GM21723 (cell line): Measurements from ENCODE around the gene FNDC5.

Experiments
- ATAC-seq: cut with Tn5 transposase; IDR thresholded peaks from one replicate; pipeline ENCODE4 v1.9.1; 2021; ENCODE audit warnings: mild to moderate bottlenecking, moderate library complexity; ENCODE audit not compliant: unreplicated experiment

FNDC5 gene

DNA sequence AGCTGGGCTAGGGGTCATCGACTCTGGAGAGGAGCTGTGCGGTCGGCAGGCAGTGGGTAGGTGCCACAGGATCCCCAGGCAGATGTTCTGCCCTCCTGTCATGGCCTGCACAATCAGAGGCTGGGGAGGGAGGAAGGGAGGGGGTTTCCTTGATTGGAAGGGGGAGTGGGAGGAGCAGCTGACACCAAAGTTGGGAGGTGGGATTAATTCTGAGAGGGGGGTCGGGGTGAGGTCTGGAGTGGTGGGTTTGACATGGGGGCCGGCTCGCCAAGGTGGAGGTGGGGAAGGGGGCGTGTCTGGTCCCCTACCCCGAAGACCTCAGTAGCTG lies 14.9 kb upstream of the FNDC5 start:
- ATAC-seq, result no peak

DNA sequence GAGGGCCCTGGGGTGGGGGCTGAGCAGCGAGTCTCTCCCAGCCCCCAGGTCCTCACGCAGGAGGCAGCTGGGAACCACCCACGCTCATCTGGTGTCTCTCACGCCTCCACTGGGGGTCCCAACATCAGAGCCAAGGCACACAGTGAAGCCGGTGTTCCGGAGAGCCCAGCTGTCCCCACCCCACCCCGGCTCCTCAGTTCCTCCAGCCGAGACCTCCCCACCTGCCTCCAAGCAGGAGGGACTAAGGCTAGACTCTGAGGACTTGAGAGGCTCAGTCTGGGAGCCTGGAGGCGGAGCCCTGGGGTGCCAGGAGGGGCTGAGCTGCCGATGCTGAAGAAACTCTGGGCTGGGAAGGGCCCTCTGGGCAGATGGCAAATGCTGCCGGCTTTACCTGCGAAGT lies 14.0 kb upstream of the FNDC5 start:
- no peak for ATAC-seq

DNA sequence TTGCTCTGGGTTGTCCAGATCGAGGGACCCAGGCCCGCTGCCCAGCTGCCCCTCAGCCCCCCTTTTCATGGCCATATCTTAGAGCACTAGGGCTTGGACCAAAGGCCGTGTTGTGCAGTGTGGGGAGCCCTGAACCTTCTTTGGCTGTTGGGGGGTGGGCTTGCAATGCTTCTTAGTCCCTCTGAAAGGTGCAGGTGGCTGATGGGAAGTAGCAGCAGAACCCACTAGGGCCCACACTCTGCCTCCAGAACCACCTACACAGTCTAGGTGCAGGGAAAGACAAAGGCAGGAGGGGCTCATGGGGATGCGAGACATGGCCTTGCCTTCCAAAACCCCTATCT lies 13.3 kb upstream of the FNDC5 start:
- no peak for ATAC-seq

DNA sequence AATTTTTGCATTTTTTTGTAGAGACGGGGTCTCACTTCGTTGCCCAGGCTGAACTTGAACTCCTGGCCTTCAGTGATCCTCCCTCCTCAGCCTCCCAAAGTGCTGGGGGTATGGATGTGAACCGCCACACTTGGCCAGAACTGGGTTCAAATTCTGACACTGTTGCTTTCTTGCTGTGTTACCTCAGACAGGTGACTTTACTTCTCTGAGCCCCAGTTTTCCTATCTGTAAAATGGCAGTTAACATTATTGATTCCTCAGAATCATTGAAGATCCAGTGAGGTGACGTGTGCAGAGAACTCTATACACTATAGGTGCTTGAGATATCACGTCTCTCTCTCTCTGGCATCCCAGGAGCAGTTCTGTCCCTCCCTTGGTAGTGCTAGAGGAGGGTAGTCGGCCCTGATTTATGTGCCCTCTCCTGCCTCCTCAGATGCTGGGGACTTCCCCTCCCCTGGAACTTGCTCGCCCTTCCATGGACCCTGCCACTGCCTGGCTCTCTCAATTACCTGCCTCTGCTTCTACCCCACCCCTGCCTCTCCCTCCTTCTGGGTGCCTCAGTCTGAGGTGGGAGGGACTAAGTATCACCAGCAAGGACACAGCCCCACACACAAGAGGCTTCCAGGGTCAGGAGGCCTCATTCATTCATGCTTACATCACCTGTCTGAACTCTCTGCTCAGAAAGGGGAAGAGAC lies 12.8 kb upstream of the FNDC5 start:
- no peak for ATAC-seq

DNA sequence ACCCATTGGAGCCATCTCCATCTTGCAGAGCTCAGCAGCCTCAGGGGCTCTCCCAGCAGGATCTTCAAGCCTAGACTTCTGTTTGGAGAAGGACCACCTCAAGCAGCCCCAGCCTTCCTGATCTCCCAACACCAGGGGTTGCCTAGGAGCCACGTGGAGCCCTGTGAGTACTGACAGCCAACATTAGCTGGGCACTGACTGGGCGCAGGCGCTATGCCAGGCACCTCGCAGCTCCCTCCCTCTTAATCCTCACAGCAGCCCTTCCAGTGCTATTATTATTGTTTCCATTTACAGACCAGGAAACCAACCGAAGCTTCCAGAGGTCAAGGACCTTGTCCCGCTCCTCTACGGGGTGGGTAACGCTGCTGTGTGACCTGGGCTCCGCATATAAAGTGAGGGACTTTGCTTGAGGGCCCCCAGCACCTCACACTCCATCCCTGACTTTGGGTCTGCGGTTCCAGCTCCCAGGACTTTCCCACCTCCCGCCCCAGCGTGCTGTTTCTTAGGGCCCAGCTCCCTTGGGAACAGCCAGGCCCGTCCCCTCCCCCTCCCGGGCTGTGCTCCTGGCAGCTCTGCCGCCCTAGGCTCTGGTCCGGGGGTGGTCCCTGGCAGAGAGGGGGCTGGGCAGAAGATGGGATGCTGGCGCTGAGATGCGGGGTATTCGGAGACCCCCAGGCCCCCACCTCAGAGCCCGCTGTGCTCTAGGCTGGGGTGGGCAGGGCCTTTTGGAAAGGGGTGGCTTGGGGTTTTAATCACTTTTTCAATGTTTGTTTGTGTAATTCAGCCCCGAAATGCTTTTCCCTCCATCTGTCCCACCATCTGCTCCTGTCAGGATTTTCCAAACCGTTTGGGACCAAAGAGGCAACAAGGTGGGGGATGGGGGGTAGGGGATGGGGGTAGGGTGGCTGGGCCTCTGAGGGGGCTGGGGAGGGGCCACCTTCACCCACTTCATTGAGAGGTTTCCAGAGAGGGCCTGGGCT lies 11.4 kb upstream of the FNDC5 start:
- ATAC-seq, result no peak

DNA sequence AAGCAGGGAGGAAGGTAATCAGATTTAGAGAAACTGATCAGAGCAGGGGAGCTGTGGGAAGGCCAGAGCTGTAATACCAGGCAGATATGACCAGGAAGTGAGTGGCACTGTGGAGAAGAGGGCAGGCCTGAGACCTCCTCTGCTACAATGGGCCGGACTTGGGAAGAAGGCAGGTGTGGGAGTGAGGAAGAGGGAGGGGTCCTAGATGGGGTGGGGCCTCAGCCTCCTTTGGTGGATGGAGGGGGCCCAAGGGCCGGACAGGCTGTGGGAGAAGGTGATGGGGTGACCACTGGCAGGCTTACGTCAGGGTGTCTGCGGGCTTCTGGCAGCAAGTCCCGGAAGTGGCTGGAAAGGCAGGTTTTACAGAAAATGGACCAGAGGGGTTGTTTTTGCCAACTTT lies 10.6 kb upstream of the FNDC5 start:
- no peak for ATAC-seq

DNA sequence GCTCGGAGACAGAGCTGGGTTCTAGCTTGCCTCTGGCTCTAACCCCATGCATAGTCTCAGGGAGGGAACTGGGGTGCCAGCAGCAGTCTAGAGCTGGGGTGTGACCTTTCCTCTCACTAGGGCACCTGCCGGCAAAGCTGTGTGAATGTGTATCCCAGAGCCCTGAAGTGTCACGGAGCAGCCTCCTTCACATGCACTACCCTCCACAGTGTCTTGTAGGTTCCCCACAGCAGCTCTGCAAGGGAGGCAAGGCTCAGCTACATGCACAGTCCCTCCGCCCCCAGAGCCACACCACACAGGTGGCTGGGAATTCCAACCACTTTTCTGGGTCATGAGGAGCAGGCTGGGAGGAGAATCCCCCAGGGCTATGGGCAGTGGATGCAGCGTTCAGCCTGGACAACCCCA lies 7.9 kb upstream of the FNDC5 start:
- no peak for ATAC-seq

DNA sequence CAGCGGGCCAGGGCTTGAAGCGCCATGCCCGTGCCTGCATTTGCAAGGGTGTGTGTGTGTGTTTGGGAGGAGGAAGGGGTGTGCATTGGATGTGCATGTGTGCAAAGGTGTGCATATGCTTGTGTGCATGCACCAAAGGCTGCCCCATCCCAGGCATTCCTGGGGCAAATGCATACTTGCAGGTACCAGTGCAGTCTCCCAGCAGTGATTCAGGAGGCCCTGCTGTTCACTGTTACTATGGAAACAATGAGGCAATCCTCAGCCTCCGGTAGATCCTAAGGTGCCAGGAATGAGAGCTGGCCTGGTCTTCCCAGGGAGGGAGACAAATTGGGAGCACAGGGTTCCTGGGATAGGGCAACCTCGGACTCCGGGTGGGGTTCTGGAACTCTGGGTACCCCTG lies 7.5 kb upstream of the FNDC5 start:
- no peak for ATAC-seq

DNA sequence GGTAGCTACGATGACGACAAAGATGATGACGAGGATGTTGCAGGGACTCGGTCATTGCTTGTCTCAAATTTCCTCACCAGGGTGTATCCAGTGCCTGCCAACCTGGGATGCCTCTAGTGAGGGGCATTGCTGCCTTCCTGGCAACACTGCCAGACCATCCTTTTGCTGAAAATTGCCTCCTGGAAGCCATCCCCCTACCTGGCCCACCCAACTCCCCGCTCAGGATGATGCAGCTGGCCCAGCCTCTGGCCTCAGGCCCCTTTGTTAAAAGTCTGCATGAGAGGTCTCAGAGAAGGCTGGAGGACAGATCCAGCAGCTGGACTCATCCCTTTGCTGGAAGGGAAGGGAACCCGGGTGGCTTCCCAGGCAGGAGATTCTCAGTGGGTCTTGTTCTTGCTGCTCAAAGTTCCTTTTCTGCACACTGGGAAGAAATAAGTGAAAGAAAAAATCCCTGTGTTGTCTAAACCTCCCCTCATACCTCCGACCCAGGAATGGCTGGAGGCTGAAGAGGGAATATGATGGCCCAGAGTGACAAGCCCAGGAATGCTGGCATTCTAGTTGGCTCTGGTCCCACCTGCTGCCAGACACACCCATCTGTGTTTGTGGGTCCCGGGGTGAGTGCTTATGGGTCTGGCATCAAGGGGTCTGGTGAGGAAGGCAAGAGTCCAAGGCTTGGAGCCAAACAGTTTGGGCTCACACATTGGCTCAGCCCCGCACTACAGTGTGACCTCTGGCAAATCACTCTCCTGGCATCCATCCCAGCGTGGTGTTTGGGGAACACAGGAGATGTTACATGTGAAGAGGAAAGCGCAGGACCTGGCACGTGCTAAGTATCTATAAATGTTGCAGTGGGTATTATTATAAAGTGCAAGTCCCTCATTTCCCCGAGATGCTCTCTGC lies 6.7 kb upstream of the FNDC5 start:
- ATAC-seq, result no peak

DNA sequence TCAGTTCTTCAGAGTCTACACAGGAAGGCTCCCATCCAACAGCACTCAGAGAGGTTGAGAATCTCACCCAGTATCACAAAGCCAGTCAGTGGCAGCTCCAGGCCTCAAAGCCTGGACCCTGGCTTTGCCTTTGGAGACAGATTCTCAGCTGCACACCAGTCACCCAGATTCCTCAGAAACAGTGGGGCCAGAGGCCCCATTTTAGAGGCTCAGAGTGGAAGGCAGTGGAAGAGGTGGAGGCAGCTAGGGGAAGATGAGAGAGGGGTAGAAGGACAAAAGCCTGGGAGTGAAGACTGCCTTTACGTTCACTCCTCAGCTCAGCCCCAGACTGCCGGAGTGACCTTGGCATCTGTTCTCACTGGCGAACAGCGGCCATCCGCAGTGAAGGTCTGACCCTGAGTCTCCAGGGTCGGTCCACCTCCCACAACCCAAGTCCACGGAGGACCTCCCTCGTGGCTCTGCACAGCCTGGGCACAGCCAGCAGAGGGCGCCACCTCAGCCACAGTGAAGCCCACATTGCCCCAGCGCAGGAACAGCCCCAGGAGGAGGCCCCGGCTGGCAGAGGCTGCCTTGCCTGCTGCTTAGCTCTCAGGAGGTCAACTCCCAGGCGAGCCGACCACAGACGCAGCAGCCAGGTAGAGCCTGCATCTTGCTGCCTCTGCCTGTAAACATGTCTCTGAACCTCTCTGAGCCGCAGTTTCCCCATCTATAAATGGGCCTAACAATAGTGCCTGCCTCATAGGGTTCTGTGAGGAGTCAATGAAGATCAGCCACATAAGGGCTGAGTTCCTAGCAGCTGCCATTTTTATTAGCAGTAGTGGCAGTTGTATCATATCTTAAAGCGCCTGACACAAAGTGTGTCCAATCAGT lies 5.9 kb upstream of the FNDC5 start:
- ATAC-seq, result no peak

DNA sequence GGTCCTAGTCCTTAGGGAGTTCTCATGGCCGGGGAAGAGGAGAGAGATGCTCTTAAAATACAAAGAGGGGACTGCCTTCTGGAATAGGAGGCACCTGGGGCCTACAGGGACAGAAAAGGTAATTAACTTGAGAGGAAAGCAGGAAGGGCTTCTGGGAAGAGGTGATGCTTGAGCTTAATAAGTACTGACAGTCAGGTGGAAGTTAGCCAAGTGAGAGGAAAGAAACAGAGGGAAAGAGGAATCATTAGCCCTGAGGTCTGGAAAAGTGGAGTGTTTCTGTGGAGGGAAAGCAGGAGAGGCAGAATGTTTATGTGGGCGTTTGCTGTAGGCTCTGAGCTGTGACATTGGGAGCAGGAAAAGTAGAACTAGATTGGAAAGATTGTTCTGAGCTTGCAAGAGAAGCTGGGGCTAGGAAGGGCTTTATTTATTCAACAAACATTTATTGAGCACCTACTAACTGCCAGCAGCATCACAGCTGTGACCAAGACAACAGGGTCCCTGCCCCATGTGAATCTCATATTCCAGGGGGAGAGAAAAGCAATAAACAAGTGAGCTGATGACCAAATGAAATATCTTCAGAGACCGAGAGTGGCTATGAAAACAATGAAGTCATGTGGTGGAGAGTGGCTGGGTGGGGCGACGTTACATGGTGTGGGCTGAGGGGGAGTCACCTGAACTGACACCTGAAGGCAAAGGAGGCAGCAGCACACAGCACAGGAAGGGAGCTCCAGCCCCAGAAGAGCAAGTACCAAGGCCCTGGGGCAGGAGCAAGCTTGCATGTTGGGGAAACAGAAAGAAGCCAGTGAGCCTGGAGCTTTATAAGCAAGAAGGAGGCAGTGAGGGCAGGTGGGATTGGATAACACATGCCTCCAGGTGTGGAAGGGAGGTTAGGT lies 4.4 kb upstream of the FNDC5 start:
- no peak for ATAC-seq

DNA sequence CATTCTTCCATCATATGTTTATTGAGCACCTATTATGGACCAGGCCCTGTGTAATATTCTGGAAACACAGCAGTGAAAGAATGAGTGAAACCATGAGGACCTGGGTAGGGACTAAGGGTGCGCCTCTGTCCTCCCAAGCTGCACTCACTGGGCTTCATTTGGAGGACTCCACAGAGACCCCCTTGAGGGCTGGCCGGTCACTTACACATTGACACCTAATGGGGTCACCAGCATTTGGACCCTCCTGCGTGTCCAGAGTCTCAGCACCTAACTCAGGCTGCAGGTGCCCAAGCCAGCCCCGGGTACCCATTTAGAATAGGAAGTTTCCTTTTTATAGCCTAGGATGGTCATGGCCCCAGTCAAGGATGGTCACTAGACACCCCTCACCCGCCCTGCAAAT lies 2.8 kb upstream of the FNDC5 start:
- no peak for ATAC-seq

DNA sequence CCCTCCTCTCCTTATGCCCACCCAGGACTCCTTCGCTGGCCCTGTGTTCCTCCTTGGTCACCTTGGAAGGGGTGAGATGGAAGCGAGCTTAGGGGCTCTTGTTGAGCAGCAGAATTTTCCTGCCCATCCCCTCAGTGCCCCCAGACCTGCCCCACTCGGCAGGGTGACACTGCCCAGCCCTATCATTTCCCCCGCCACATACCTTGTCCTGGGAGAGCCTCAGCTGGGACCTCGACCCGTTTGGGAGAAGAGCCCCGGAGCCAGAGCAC lies 1.4 kb upstream of the FNDC5 start:
- no peak for ATAC-seq

DNA sequence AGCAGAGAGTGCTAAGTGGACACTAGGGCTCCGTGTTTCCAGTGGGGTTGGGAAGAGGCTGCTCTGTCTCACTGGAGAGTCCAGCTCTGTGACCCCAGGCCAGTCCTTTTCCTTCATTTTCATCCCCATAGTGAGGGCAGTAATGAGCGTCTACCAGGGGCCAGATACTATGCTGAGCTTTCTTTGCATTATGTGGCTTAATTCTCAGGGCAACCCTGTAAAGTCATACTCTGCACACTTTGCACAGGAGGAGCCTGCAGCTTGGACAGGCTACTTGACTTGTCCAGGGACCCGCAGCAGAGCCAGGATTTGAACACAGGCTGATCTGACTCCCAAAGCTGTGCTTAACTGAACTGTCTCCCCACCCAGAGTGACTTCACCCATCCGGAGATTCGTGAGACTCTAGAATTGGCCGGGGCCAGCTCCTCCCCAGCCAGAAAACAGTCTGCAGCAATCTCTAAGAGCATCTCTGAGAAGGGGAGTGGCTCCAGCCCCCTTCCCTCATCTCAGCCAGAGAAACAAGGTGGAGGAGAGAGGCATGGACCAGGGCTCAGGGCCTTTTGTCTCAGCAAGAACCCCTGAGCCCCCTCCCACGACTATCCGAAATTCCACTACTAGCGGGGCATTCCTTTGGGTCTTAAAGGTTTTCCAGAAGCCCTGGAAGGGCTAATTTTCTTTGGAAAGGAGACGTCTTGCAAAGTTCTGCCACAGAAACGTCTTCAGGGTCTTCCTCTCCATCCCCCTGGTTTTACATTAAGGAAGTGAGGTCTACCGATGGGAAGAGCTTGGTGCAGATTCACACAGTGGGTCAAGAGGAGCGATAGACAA lies 866 bp upstream of the FNDC5 start:
- no peak for ATAC-seq

DNA sequence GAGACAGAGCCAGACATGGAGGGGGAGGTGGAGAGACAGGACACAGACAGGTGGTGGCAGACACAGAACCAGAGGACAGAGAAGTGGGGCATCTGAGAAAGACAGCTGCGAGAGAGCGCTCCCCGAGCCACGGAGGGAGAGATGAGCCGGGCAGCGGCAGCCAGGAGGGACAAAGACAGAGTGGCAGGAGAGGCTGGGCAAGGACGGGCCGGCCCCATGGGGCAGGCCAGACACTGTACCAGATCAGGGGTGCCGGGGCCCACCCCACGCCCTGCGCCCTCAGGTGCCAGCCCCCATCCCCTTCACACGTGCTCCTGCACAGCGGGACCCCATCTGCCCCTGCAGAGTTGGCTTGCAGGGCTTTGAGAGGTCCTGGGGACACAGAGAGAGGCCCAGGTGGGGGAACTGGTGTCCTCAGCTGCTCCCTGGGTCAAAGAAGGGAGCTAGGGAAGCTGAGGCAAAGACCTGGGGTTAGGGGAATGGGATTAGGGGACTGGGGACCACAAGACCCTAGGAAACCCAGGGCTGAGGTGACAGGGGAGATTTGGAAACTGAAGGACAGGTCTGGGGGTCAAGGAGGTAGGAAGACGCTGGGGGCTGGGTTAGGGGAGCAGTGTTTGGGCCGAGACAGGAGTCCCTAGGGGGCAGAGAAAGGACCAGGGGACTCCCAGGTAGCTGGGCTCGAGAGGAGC lies 643 bp downstream of the FNDC5 start:
- ATAC-seq, result no peak

DNA sequence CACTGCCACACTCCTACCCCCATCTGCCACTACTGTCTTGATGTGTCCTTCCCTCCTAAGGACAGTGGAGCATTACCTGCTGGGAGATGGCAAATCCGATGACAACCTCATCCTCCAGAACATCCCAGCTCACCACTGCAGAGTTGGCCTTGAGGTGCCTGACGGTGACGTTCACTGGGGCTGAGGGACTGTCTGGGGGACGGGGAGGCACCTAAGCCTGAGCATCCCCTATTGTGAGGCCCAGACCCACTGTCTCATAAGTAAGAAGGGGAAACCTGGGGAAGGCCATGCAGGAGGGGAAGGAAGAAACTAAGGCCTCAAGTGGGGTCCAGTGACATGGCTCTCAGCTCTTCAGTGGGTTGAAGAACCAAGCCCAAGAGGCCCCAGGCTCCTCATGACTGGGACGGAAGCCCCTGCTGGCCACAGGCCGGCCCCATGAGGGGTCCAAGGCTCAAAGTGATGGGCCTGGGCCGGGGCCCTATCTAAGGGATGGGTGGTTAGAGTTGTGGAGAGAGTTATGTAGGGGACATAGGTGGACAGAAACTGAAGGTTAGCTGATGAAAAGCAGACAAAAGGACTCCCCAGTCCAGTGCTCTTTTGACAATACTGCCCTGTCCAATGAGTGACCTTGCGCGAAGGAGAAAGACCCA lies 1.8 kb downstream of the FNDC5 start:
- ATAC-seq, result no peak

DNA sequence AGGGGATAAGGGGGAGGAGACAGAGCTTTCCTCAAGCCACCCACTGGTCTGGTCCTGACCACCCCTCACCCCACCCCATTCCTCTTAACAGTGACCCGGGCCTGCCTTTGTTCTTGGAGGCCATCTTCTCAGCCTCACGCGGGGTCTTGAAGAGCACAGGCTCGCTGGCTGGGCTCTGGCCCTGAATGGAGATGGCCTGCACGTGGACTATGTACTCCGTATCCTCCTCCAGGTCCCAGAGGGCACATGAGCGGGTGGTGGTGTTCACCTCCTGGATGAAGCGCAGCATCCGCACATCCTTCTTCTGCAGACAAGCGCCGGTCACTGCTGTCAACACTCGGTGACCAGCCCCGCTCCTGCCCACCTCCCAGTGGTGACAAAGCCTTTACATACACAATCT lies 2.6 kb downstream of the FNDC5 start:
- ATAC-seq, result no peak

DNA sequence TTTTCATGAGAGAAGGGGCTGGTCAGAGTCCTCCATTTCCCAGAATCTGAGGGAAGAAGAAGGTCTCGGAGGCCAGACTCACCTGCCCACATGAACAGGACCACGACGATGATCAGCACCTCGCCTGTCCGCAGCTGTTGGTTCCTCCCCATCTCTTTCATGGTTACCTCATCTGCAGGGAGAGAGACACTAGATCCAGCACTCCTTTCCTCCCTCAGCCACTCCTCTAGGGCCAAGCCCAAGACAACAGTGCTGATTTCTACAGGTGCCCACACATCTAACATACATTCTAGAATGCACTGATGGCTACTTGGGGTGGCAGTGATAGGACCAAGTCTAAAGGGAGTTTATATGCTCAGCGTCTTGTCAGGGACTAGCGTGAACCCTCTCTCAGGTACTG lies 3.0 kb downstream of the FNDC5 start:
- no peak for ATAC-seq
